CD4-positive, alpha-beta memory T cell (primary cell): ENCODE results near the gene CCL7. TPM values are rescaled to one million over a fixed set of nuclear protein-coding genes. Genes with fewer than 3 reads are reported as not detected.

ENCODE experiments used
- CTCF ChIA-PET: fragments of 350-600 bp; sonication (Branson Sonifier 250); formaldehyde crosslinking; loops from one replicate; lab custom pipeline; 2021; ENCODE audit warnings: inconsistent platforms; ENCODE audit not compliant: partially characterized antibody; lab: Charles Lee
- POLR2A ChIA-PET: fragments of 350-600 bp; sonication (Branson Sonifier 250); formaldehyde crosslinking; loops from one replicate; lab custom pipeline; 2021; ENCODE audit not compliant: partially characterized antibody; lab: Charles Lee
- DNase-seq, 5 donors: peaks; one replicate each; pipeline versions ENCODE4 v3.0.0 to v3.0.0-alpha.2; 2020 to 2022; ENCODE audit warnings: mixed read lengths in 1 of 5
- H3K27ac ChIP-seq: one replicate; pipeline ENCODE4 v1.7.0; 2013; ENCODE audit warnings: low read depth, low read length
- H3K27me3 ChIP-seq: 2 replicates; pipeline ENCODE4 v1.7.0; 2013; ENCODE audit warnings: mild to moderate bottlenecking, low read length, moderate library complexity; ENCODE audit not compliant: insufficient read depth
- H3K36me3 ChIP-seq: 2 replicates; pipeline ENCODE4 v1.7.0; 2013; ENCODE audit warnings: mild to moderate bottlenecking, low read length, moderate library complexity; ENCODE audit not compliant: insufficient read depth
- H3K4me1 ChIP-seq: 2 replicates; pipeline ENCODE4 v1.7.0; 2013; ENCODE audit warnings: mild to moderate bottlenecking, low read length, moderate library complexity; ENCODE audit not compliant: insufficient read depth
- H3K4me3 ChIP-seq, 2 donors: one replicate each; pipeline ENCODE4 v1.7.0; 2013; ENCODE audit warnings: low read length in 2 of 2, mild to moderate bottlenecking in 1 of 2
- H3K9me3 ChIP-seq, 2 donors: one replicate each; pipeline ENCODE4 v1.7.0; 2013; ENCODE audit warnings: low read length in 2 of 2, control low read depth in 1 of 2; ENCODE audit not compliant: control insufficient read depth in 1 of 2
- H3K27ac Mint-ChIP-seq, 7 donors: one replicate each; pipeline ENCODE4 v1.8.0; 2020 to 2021; ENCODE audit warnings: mixed read lengths in 7 of 7, mild to moderate bottlenecking in 6 of 7, inconsistent platforms in 3 of 7, moderate library complexity in 3 of 7
- H3K27me3 Mint-ChIP-seq, 2 donors: one replicate each; pipeline ENCODE4 v1.8.0; 2020 to 2021; ENCODE audit warnings: mixed read lengths in 2 of 2
- H3K36me3 Mint-ChIP-seq, 2 donors: one replicate each; pipeline ENCODE4 v1.8.0; 2020 to 2021; ENCODE audit warnings: mixed read lengths in 2 of 2, inconsistent platforms in 1 of 2, mild to moderate bottlenecking in 1 of 2
- H3K4me1 Mint-ChIP-seq, 4 donors: one replicate each; pipeline ENCODE4 v1.8.0; 2020 to 2021; ENCODE audit warnings: mixed read lengths in 4 of 4, mild to moderate bottlenecking in 1 of 4
- H3K4me3 Mint-ChIP-seq, 8 donors: one replicate each; pipeline ENCODE4 v1.8.0; 2020 to 2021; ENCODE audit warnings: mixed read lengths in 8 of 8, mild to moderate bottlenecking in 7 of 8, moderate library complexity in 6 of 8, inconsistent platforms in 3 of 8
- H3K9me3 Mint-ChIP-seq, 8 donors: one replicate each; pipeline ENCODE4 v1.8.0; 2020 to 2021; ENCODE audit warnings: mixed read lengths in 8 of 8, mild to moderate bottlenecking in 5 of 8, inconsistent platforms in 3 of 8, moderate library complexity in 1 of 8
- intact Hi-C: fragments of 100-400 bp; cut with micrococcal nuclease; formaldehyde crosslinking; loops from one replicate; pipeline ENCODE4 v1.15.1; 2023
- polyA plus RNA-seq, 2 donors: library from polyadenylated mRNA; unstranded; fragments of 300-500 nt; fragmentation: Illumina TruSeq; gene quantifications; one replicate each; pipeline ENCODE4 v1.2.3, GENCODE V29; 2021
- total RNA-seq, 2 experiments: library from RNA; stranded (reverse); gene quantifications; one replicate each; pipeline ENCODE4 v1.2.3, GENCODE V29; 2021

Gene CCL7
- total and polyA plus RNA-seq, 4 experiments from 2014 or later = not detected

GRCh38 chr17:34237458-34237857, 32.6 kb upstream of the CCL7 start:
- no peak overlapping the region for H3K4me3 Mint-ChIP-seq
- no peak overlapping the region for H3K27ac Mint-ChIP-seq
- Histone ChIP-seq H3K4me1 (no peaks in the 10 kb centered on the region), H3K36me3 (no peaks in the 10 kb centered on the region), H3K27me3 (no peaks in the 10 kb centered on the region), H3K9me3 (no peaks in the 10 kb centered on the region), H3K27ac (no peak overlapping the region), H3K4me3 (no peak overlapping the region)
- peaks cover 6 to 16% of the 10 kb centered on the region in 2 donors for H3K27me3 Mint-ChIP-seq
- ChIA-PET CTCF (no interaction called here), POLR2A (no interaction called here)
- DNase-seq = no peak
- no peaks in the 10 kb centered on the region for H3K36me3 Mint-ChIP-seq
- no peaks in the 10 kb centered on the region for H3K9me3 Mint-ChIP-seq
- intact Hi-C loops = no loop called here
- H3K4me1 Mint-ChIP-seq = no peaks in the 10 kb centered on the region

- Histone ChIP-seq H3K27ac (no peak overlapping the region), H3K36me3 (no peaks in the 10 kb centered on the region), H3K4me1 (no peaks in the 10 kb centered on the region), H3K27me3 (no peaks in the 10 kb centered on the region), H3K9me3 (no peaks in the 10 kb centered on the region), H3K4me3 (no peak overlapping the region)
- DNase-seq = no peak
- Mint-ChIP-seq H3K27ac (no peak overlapping the region), H3K9me3 (no peaks in the 10 kb centered on the region), H3K36me3 (no peaks in the 10 kb centered on the region), H3K27me3 (peaks cover 7 to 15% of the 10 kb centered on the region in 2 donors), H3K4me3 (no peak overlapping the region), H3K4me1 (no peaks in the 10 kb centered on the region)
- ChIA-PET POLR2A (no interaction called here), CTCF (no interaction called here)
- intact Hi-C loops = no loop called here
These were observed 29.0 kb upstream of the CCL7 start for GRCh38 chr17:34241062-34241461.

DNA sequence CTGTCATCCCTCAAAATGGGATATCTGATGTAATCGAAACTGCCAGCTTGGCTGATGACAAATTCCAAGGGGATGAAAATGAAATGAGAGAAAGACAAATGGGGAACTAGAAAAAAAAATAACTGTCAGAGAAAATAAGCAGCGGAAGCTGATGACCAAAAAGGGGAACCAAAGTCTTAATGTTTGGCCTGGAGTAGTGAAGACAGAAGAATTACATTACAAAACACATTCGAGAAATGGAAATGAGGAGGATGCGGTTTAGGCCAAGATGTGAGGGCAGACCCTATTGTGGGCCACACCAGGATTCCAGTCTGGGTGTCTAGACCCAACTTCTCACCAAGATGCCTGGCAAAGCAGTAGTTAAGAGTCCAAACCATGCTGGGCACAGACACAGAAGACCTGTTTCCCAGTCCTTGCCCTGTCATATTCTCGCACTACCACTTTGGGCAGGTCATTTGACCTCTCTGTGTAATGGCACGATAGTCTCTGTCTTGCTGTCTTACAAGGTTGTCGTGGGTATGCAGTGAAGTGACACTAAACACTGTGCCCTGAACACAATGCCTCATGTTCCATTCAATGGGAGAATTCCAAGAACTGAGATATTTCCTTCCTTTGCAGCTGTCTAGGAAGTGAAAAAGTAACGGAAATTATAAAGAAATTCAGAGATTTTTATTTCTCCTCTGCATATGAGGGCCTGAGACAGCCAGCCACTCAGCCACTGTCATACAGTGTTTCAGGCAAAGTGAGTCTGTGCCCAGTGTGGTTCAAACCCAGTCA, 27.2 kb upstream of the CCL7 start:
- H3K27ac ChIP-seq = no peak overlapping the region
- Mint-ChIP-seq H3K4me3 (no peak overlapping the region), H3K36me3 (no peaks in the 10 kb centered on the region), H3K27ac (no peak overlapping the region), H3K9me3 (peaks cover 0 to 3% (median 0%) of the 10 kb centered on the region in 8 donors), H3K27me3 (peaks cover 8 to 9% of the 10 kb centered on the region in 2 donors), H3K4me1 (no peaks in the 10 kb centered on the region)
- intact Hi-C loops = no loop called here
- H3K36me3 ChIP-seq = no peaks in the 10 kb centered on the region
- no peak overlapping the region for H3K4me3 ChIP-seq
- H3K27me3 ChIP-seq = peaks cover 7% of the 10 kb centered on the region
- CTCF ChIA-PET = no interaction called here
- H3K4me1 ChIP-seq = no peaks in the 10 kb centered on the region
- no peak for DNase-seq
- POLR2A ChIA-PET = no interaction called here
- no peaks in the 10 kb centered on the region for H3K9me3 ChIP-seq

DNA sequence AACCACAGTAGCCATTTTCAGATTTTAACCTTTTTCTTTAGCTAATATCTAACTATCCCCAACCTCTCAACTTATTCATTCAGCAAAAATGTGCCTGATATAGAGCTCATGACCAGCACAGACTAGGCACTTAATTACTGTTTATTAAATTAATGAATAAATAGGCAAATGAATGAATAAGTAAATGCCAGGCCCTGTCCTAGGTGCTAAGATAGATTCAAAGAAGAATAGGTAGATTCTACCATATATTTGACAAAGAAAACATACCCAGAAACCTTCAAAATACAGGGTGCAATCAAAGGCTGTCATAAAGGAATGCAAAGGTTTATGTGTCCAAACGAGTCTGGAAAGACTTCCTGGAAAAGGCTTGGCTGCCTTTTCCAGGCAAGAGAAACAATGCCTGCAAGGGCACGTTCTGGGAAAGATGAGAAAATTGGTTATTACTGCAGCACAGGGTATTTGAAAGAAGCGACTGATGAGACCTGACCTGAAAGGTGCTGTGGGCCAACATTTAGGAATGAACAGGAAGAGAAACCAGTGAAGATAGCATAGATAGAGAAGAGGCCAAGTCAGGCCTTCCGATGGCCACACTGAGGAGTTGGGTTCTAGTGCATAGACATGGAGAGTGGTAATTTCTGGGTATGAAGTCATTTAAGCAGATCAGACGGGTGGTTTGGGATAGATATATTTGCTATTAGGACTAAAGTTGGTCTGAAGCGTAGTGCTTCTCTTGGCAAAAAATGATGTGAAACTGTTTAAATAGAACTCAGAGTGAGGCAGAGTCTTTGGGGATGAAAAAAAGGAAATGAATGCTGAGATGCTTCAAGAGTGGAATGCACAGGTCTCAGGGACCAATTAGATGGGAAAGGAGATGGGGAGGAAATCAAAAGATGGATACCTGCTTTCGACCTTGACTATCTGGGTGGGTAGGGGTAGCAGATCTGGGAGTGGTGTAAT, 26.4 kb upstream of the CCL7 start:
- peaks cover 0 to 3% (median 0%) of the 10 kb centered on the region in 8 donors for H3K9me3 Mint-ChIP-seq
- no peaks in the 10 kb centered on the region for H3K4me1 ChIP-seq
- ChIA-PET POLR2A (no interaction called here), CTCF (no interaction called here)
- no peak overlapping the region for H3K27ac ChIP-seq
- no peak overlapping the region for H3K4me3 Mint-ChIP-seq
- peaks cover 7% of the 10 kb centered on the region for H3K27me3 ChIP-seq
- DNase-seq = no peak
- no peaks in the 10 kb centered on the region for H3K9me3 ChIP-seq
- intact Hi-C loops = no loop called here
- peaks cover 8 to 9% of the 10 kb centered on the region in 2 donors for H3K27me3 Mint-ChIP-seq
- no peaks in the 10 kb centered on the region for H3K36me3 Mint-ChIP-seq
- H3K4me1 Mint-ChIP-seq = no peaks in the 10 kb centered on the region
- no peak overlapping the region for H3K4me3 ChIP-seq
- H3K27ac Mint-ChIP-seq = no peak overlapping the region
- H3K36me3 ChIP-seq = no peaks in the 10 kb centered on the region

DNA sequence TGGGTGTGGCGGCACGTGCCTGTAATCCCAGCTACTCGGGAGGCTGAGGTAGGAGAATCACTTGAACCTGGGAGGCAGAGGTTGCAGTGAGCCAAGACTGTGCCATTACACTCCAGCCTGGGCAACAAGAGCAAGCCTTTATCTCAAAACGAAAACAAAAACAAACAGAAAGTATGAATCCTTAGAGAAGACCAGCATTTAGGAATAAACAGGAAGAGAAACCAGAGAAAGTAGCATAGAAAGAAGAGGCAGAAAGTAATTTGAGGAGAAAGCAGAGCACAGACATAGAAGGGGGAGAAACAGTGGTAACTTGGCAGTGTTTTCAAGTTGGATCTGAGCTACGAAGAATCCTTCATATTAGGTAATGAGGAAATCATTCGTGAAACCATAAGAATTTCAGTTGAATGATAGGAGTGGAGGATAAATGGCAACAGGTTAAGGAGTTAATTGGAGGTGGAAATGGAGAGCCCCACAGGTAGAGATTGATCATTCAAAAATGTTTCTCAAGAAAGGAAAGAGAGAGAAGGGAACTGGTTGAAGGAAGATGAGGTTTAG, 24.6 kb upstream of the CCL7 start:
- Mint-ChIP-seq H3K4me3 (no peak overlapping the region), H3K9me3 (peaks cover 0 to 3% (median 0%) of the 10 kb centered on the region in 8 donors), H3K36me3 (no peaks in the 10 kb centered on the region), H3K27ac (no peak overlapping the region), H3K27me3 (peaks cover 4 to 7% of the 10 kb centered on the region in 2 donors), H3K4me1 (no peaks in the 10 kb centered on the region)
- Histone ChIP-seq H3K4me3 (no peak overlapping the region), H3K27me3 (peaks cover 7% of the 10 kb centered on the region), H3K36me3 (no peaks in the 10 kb centered on the region), H3K4me1 (no peaks in the 10 kb centered on the region), H3K9me3 (no peaks in the 10 kb centered on the region), H3K27ac (no peak overlapping the region)
- intact Hi-C loops = no loop called here
- ChIA-PET CTCF (interaction anchor here (1.1 kb wide), 1 partner anchor 11 kb away, joined by 3 read pairs; no protein-coding TSS in a partner anchor), POLR2A (no interaction called here)
- no peak for DNase-seq

- intact Hi-C loops = no loop called here
- Histone ChIP-seq H3K27me3 (peaks cover 7% of the 10 kb centered on the region), H3K4me3 (no peak overlapping the region), H3K36me3 (no peaks in the 10 kb centered on the region), H3K27ac (no peak overlapping the region), H3K9me3 (no peaks in the 10 kb centered on the region), H3K4me1 (no peaks in the 10 kb centered on the region)
- H3K27me3 Mint-ChIP-seq = peaks cover 5% of the 10 kb centered on the region in 2 donors
- DNase-seq = no peak
- H3K36me3 Mint-ChIP-seq = no peaks in the 10 kb centered on the region
- no peaks in the 10 kb centered on the region for H3K4me1 Mint-ChIP-seq
- no peak overlapping the region for H3K27ac Mint-ChIP-seq
- ChIA-PET POLR2A (no interaction called here), CTCF (no interaction called here)
- H3K9me3 Mint-ChIP-seq = peaks cover 0 to 3% (median 0%) of the 10 kb centered on the region in 8 donors
- no peak overlapping the region for H3K4me3 Mint-ChIP-seq
These were observed 23.6 kb upstream of the CCL7 start for GRCh38 chr17:34246446-34246845.

- Mint-ChIP-seq H3K4me3 (no peak overlapping the region), H3K27ac (no peak overlapping the region), H3K27me3 (peaks cover 3 to 5% of the 10 kb centered on the region in 2 donors), H3K36me3 (no peaks in the 10 kb centered on the region), H3K4me1 (no peaks in the 10 kb centered on the region), H3K9me3 (peaks cover 0 to 3% (median 0%) of the 10 kb centered on the region in 8 donors)
- H3K27me3 ChIP-seq = peaks cover 7% of the 10 kb centered on the region
- CTCF ChIA-PET = no interaction called here
- POLR2A ChIA-PET = no interaction called here
- H3K4me3 ChIP-seq = no peak overlapping the region
- no peaks in the 10 kb centered on the region for H3K36me3 ChIP-seq
- intact Hi-C loops = no loop called here
- H3K9me3 ChIP-seq = no peaks in the 10 kb centered on the region
- no peak overlapping the region for H3K27ac ChIP-seq
- DNase-seq = no peak
- H3K4me1 ChIP-seq = no peaks in the 10 kb centered on the region
These were observed 23.1 kb upstream of the CCL7 start for GRCh38 chr17:34246881-34247280.
